ENCODE data around the gene SUN5.

Gene SUN5

GRCh38 chr20:33014336-33015113 is 10.3 kb upstream of the SUN5 start:
- no peak for DNase-seq (ENCODE audit: low spot score)

GRCh38 chr20:33013701-33014326 is 9.6 kb upstream of the SUN5 start:
- DNase-seq (ENCODE audit: low spot score): no peak

- DNase-seq (ENCODE audit: low spot score): no peak
Observed at GRCh38 chr20:33012327-33013189, 8.3 kb upstream of the SUN5 start.

GRCh38 chr20:33010674-33011449 is 6.6 kb upstream of the SUN5 start:
- DNase-seq (ENCODE audit: low spot score): no peak

GRCh38 chr20:33010133-33010504 is 5.9 kb upstream of the SUN5 start:
- DNase-seq (ENCODE audit: low spot score): no peak

- no peak for DNase-seq (ENCODE audit: low spot score)
Observed at GRCh38 chr20:33009214-33010132, 5.2 kb upstream of the SUN5 start.

- DNase-seq (ENCODE audit: low spot score): no peak
Observed at GRCh38 chr20:33008336-33009213, 4.3 kb upstream of the SUN5 start.

GRCh38 chr20:33007376-33008335 is 3.4 kb upstream of the SUN5 start, which contains the start of gene BPIFB2:
BPIFB2 (plus strand) TSS chr20:33007704; CDS start chr20:33008575, 871 bp downstream.
- DNase-seq (ENCODE audit: low spot score): no peak

- DNase-seq (ENCODE audit: low spot score): no peak
Observed at GRCh38 chr20:33006776-33007375, 2.6 kb upstream of the SUN5 start.

GRCh38 chr20:33005908-33006775 is 1.9 kb upstream of the SUN5 start:
- no peak for DNase-seq (ENCODE audit: low spot score)

- DNase-seq (ENCODE audit: low spot score): no peak
Observed at GRCh38 chr20:33005132-33005566, 916 bp upstream of the SUN5 start.

GRCh38 chr20:33002087-33002808 is 2.0 kb downstream of the SUN5 start:
- DNase-seq (ENCODE audit: low spot score): no peak

- DNase-seq (ENCODE audit: low spot score): no peak
Observed at GRCh38 chr20:33000802-33001466, 3.3 kb downstream of the SUN5 start.

- no peak for DNase-seq (ENCODE audit: low spot score)
Observed at GRCh38 chr20:32999603-33000250, 4.5 kb downstream of the SUN5 start.

GRCh38 chr20:32997431-32997830 is 6.8 kb downstream of the SUN5 start:
- DNase-seq (ENCODE audit: low spot score): no peak
